ACHN (cell line): ENCODE data around the gene NISCH.
A peak's percentile ranks its signal among the peaks of the same experiment; 100 is the strongest.

Experiments
- DNase-seq: peaks from one replicate; pipeline ENCODE4 v3.0.0-alpha.2; 2015
- in situ Hi-C: cut with HindIII; loops from 2 replicates; pipeline ENCODE4 v1.10.0; 2017; ENCODE audit warnings: low sequenced_read_pairs, low pct_ligation_motif_present, low pct_unique_long_range_greater_than_20kb

Gene NISCH

DNA sequence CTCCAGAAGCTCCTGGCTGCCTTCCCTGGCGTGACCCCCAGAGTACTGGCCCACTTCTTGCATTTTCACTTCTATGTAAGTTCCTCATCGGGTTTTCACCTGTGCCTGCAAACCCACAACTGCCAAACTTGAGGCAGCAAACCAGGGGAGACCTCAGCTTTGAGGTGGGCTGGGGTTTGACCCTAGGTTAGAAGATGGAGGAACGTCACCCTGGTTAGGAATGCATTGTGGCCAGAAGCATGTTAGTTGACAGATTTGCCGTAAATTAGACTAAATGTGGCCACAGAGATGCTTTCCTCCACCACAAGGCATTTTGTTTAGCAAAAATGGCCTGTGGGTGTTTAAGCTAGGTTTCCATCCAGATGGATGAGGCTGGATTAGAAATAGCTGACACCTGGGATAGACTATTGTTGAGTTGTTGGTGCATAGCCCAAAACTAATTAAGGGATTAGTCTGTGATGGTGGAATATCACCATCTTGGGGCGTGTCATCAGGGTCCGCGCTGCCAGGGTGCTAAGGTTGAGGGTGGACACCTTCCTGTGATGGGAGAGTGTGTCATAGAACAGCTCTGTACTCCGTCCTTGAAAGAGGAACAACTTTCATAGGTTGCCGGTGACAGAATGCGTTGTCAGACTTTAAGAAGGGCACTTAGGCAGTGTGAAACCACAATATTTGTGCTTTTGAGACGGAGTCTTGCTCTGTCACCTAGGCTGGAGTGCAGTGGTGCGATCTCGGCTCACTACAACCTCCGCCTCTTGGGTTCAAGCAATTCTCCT is 3.6 kb downstream of the NISCH start:
- in situ Hi-C loops, result no loop called here
- no peak for DNase-seq

DNA sequence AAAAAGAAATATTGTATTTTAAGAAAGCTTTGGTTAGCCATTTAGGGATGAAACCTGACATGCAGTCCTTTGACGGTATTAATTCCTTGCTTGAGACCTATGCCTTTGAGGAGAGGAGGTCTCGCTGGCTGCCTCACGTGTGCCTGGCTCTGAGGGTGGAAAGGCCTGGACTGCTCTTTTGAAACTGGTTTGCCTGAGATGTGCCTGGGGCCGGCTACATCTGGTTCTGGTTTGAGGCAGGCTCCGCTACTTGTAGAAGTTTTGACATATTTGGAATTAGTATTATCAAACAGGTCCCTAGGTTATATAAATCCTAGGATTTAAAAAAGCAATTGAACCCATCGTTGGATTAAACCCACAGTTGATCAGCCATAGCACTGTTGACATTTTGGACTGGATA is 6.5 kb downstream of the NISCH start:
- no peak for DNase-seq
- in situ Hi-C loops, result no loop called here

DNA sequence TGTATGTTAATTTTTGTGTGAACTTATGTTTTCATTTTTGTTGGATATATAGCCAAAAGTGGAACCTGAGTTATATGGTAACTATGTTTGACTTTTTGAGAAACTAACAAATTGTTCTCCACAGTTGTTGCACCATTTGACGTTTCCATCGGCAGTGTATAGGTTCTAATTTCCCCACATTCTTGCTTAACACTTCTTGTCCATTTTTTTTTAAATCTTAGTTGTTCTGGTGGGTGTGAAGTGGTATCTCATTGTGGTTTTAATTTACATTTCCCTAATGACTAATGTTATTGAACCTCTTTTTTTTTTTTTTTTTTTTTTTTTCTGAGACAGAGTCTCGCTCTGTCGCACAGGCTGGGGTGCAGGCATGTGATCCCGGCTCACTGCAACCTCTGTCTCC is 8.0 kb downstream of the NISCH start:
- in situ Hi-C loops, result no loop called here
- no peak for DNase-seq

DNA sequence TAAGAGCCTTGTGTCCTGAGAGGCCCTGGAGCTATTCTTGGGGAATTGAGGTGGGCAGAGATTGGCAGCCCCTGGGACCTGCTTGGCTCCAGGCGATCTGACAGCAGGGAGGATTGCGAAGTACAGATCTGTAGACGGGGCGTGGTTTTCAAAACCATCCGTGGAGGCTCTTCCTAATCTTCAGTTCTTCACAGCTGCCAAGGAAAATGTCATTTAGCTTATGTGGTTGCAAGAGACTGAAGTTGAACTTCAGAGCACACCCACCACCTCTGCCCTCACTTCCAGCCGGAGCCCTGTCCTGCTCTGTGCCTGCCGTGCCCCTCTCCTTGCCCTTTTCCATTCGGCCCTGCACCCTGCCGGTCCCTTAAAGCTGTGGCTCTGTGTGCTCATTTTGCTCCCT is 12.9 kb downstream of the NISCH start:
- DNase-seq, result no peak
- in situ Hi-C loops, result no loop called here

DNA sequence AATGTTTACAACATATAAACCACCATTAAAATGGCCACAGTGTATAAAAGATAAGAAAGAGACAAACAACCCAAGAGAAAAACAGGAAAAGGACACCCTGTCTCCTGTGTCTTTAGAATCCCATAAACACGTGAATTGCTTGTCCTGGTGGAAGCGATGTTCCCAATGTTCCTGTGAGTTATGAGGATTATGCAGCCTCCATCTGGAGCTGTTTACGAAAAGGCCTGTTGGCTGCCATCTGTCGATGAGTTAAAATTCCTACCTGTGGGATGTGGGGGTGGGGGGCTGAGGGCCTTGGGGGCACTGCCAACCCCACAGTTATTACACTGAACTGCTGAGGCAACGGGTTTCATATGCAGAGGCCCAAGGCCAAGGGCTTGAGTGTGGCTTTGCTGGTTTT is 13.6 kb downstream of the NISCH start:
- in situ Hi-C loops, result no loop called here
- DNase-seq, result no peak

DNA sequence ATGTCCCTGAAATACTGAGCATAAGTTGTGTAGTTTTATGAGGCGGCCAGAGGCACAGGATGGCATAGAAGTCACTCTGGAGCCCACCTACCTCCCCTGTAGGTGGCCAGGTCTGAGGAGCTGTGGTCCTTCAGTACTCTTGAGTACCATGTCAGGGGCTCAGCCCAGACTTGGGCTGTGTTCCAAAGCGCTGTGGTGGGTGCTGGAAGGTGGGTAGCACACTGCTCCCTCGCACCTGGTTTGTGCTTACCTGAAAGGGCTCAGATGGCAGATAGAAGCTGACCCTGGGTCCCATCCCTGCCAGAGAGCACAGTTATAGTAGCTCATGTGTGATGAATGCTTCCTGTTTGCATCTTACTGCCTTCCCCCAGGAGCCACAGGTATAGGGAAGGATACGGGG is 15.5 kb downstream of the NISCH start:
- no peak for DNase-seq
- in situ Hi-C loops, result no loop called here

DNA sequence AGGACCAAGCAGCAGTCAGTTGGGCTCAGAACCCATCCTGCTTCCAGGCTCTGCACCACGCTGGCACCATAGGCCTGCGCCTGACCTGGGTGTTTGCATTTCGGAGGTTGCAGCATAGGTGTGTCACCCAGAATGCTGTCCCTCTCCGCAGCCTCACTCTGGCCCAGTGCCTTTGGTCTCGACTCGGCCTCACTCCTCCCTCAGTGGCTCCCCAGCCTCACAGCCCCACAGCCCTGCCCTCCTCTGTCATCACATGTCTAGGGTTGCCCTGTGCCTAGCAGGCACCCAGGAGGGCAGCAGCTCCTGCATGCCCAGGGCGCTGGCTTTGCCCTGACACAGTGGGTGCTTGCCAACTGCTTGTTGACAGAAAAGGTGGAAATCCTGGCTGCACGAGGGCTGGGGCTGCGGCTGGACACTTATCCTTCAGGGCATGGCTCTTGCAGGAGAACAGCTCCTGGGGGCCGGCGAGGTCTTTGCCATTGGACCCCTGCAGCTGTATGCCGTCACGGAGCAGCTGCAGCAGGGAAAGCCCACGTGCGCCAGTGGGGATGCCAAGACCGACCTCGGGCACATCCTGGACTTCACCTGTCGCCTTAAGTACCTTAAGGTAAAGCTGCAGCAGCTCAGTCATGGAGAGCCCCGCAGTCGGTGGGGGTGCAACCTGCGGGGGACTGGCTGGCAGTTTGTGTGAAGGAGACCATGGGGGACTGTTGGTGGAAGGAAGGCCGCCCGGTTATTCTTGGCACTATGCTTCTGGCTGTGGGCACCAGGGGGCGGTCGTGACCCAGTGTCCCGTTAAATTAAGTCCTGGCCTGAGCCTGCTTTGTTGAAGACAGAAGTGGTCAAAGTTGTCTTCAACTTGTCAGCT is 16.2 kb downstream of the NISCH start:
- in situ Hi-C loops, result no loop called here
- peak; percentile 22 for DNase-seq

DNA sequence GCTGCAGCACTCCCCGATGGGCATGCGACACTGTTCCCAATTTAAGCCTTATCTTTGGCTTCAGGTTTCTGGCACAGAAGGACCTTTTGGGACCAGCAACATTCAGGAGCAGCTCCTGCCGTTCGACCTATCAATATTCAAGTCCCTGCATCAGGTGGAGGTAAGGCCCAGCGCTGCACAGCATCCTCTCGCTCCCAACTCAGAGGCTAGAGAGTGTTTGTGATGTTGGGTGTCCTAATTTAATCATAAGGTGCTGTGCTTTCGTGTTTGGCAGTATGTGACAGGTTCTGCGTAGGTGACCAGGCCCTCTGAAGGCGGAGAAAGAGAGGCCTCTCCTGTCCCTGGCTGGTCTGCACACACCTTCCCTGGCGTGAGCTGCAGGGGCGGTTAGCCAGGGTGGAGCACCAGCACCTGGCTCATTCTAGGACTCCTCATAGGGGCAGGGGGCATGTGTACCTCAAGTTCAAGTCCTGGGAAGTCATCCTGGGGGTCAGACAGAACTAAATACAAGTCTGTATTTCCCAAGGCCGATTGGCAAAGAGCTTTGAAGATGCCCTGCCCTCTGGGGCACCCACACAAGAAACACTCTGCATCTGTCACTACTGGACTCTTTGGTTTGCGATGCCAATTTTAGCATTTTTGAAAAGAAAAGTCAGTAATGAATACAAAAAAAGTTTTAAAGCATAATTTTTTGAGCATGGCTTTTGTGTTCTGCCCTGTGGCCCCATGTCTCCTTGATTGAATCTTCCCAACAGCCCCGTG is 17.0 kb downstream of the NISCH start:
- in situ Hi-C loops, result no loop called here
- DNase-seq, result no peak

DNA sequence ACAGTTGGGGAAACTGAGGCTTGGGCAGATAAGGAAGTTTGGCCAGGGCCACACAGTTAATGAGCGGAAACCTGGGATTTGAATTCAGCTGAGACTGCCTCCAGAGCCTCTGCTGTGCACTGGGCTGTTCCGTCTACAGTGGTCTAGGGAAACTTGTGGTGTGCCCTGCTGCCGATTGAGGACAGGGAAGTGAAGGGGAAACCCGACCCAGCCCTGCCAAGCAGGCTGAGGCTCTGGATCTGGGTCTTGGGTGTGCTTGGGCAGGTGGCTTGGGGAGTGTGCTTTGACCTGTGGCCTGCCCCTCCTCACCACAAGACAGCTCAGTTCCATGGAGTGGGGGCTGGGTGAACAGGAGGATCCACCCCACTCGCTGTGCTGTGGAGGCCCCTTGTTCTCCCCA is 17.6 kb downstream of the NISCH start:
- no peak for DNase-seq
- in situ Hi-C loops, result no loop called here

DNA sequence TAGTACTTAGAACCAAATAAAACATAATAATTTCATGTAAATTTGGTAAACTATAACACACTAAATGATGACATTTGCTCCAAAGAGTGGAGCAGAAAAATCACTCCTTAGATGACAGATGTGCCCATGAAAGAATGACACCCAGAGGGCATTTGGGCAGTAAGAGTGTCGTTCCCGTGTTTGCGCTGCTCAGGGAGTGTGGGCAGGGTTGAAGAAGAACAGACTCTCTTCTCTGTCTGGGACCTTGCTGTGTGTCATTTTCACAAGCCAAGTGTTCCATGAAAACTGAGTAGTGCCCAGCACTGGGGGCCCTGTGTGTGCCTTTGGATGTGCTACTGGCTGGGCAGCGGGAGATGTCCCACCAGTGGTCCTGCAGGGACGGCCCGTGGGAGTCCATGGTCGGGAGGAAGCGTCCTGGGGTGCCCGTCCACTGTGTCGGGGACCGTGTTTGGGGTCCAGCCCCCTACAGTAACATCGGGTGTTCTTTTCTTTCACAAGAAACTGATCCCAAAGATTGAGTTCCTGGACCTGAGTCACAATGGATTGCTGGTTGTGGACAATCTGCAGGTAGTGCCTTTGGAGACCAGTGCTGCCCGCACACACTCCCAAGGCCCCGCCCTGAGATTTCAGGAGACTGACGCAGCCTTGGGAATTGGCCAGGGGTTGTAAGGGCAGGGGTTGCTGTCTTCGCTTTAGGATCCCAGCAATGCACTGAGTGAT is 21.8 kb downstream of the NISCH start:
- in situ Hi-C loops, result no loop called here

DNA sequence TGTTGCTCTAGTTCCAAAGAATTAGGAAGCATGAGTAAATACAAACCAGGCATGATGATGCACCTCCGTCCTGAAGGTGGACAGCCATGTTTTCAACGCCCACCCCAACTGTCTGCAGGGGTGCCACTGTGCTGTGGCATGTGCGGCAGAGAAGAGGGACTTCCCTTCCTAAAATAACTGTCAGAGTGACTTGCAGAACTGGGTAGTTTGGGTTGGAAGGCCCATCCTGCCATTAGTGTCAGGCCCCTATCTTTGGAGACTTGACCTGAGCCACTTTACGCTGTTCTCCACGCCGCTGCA is 22.3 kb downstream of the NISCH start:
- no peak for DNase-seq
- in situ Hi-C loops, result no loop called here

More for the DNA sequence above, 21.8 kb downstream of the NISCH start:
- DNase-seq, result no peak

DNA sequence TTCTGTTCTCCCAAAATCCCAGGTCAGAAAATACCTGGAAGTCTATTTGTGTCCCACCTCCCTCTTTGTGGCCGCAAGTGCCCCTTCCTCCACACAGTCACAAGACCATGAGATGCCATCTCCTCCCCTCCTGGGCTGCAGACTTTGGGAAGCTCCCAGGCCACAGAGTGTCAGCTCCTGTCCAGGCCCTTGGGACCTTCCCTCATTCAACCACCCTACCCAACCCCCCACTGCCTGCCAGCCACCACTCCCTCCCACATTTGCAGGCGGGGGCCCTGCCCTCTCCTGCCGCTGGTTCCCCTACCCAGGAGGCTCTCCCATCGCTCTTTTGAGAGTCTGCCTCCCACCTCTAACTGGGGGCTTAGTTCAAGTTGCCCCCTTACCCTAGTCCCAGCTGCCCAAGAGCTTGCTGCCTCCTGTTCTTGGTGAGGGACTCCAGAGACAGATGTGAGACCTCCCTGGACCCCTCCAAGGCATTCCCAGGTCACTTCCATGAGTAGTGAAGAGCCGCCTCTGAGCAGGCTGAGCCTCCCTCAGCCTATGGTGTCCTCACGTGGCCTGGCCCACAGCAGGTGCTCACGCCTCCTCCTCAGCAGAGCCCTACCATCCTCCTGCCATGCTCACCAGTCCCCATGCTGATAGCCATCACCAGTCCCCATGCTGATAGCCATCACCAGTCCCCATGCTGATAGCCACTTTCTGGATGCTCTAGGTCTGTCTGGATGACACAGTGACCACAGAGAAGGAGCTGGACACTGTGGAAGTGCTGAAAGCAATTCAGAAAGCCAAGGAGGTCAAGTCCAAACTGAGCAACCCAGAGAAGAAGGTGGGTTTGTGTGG is 23.9 kb downstream of the NISCH start:
- DNase-seq, result no peak
- in situ Hi-C loops, result no loop called here

DNA sequence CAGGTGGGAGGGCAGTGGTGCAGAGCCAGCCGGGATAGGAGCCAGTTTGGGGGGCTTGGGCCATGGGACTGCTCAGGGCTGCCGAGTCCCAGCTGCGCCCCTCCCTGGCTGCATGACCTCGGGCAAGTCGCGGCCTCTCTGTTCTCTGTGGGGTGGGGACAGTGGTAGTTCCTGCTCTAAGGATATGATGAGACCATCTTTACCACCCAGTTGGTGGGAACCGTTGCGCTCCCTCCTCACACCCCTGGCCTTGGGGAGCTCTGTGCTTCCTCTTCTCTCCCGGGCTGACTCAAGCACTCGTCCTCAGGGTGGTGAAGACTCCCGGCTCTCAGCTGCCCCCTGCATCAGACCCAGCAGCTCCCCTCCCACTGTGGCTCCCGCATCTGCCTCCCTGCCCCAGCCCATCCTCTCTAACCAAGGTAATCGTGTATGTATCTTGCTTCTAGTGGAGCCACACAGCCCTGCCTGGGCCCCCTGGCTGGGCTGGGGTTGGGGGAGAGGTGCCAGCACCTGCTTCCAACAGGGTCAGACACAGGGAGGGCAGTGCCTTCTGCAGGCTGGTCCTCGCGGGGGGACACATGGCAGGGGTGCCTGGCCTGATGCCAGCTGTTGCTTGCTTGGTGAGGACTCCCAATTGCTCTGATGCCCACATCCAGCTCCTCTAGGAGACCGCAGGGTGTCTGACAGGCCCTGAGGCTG is 24.6 kb downstream of the NISCH start:
- in situ Hi-C loops, result no loop called here
- DNase-seq, result no peak

DNA sequence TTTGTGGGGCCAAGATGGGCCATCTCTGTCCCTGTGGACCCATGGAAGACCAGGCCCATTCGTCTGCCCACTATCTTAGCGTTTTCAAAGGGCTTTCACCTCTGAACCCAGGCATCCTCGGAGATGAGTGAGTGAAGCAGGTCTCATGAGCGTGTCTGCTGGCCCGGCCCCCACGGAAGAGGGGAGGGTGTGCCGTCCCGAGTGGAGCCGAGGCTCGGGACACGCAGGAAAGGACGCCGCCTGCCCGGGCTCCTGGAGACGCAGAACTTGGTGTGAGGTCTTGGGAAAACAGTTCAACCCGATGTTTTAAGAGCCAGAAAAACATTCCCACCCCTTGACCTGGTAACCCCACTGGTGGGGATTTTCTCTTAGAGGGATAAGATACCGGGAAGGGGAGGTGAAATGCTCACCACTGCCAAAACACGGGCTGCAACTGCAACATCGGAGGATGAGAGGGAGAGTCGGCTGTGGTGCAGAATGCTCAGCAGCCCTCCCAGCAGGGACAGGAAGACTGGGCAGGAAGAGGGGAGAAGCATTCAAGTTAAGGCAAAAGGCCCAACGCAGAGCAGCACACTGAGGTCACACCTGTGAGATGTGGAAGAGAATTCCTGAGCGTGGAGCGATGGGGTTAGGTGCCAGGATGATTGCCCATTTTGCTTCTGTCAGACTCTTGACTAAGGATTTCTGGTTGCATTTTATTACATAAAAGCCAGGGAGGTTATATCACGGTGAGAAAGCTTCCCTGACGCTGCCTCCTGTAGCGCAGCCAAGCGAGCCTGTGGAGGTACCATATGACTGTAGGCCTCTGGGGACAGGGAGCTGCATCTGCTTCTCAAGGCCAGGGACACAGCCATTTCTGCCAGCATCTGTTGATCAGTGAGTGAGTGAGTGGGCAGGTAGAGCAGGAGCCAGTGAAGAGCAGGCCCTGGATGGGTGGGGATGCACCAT is 25.6 kb downstream of the NISCH start:
- DNase-seq, result no peak
- in situ Hi-C loops, result no loop called here

DNA sequence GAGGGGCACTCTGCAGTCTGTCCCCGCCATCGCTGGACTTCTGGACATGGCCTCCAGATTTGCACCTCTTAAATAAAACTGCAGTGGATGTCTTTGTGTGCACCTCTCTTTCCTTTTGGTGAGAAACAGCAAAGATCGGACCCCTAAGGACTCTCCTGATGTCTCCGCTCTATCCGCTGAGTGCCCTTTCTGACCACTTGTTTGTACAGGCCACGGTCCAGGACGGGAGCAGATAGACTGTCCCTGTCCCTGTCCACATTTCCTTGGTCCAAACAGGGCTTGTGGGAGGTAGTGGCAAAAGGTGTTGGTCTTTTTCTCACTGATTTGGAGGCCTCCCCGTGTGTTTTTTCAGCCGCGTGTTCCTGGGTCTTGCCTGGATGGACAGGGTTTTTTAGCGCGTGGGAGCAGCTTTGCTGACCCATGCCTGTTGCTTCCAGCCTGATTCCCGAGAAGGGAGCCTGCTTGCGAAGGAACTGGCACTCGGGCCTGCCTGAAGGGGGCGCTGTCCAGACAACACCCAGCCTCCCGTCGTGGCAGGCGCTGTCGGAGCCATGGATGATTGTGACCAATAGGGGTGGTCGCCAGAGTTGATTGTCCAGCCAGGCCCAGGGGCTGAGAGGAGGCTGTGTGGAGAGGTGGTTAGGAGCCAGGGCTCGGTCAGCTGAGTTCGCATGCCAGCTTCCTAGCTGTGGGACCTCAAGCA is 26.6 kb downstream of the NISCH start:
- in situ Hi-C loops, result no loop called here

DNA sequence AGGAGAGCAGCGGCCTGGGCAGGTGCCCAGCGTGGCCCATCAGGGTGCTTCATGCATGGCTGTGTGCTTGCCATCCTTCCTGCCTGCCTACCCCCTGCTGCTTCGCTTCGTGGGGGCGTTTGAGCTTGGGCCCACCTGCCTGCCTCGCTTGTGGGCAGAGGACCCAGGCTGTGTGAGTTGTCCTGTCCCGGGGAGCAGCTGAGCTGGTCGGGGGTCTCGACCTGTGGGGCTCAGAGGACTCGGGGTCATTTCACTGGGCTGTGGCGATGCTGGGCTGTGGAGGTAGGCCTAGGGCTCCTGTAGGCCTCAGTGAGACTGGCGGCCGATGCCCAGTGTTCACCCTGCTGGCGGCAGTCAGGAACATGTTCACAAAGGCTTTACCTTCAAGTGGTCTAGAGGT is 27.7 kb downstream of the NISCH start:
- in situ Hi-C loops, result no loop called here
- no peak for DNase-seq

More for the DNA sequence above, 26.6 kb downstream of the NISCH start:
- peak; percentile 8 for DNase-seq
